Neural cell (in vitro differentiated cells): ENCODE results near the gene GOLGA8A. TPM values are rescaled to one million over a fixed set of nuclear protein-coding genes. Genes with fewer than 3 reads are reported as not detected.
A peak's percentile ranks its signal among the peaks of the same experiment; 100 is the strongest.

Experiments used
- H2AFZ ChIP-seq: fragments of 200-600, 300-800 bp; sonication (generic), shearing (Covaris generic); 2 replicates; pipeline ENCODE4 v1.6.0; 2014; ENCODE audit warnings: low read depth, mild to moderate bottlenecking, antibody characterized with exemption, low read length, moderate library complexity
- H3F3A ChIP-seq: fragments of 200-600 bp; shearing (Covaris generic); 2 replicates; pipeline ENCODE4 v1.6.1; 2016; ENCODE audit warnings: mild to moderate bottlenecking, moderate library complexity, mixed read lengths, antibody characterized with exemption, low read length; ENCODE audit not compliant: insufficient read depth, poor library complexity, severe bottlenecking
- H3K27ac ChIP-seq: fragments of 200-600, 300-800 bp; sonication (generic), shearing (Covaris generic); 2 replicates; pipeline ENCODE4 v1.5.1; 2014; ENCODE audit warnings: mild to moderate bottlenecking, low read length, moderate library complexity
- H3K27me3 ChIP-seq: fragments of 300-800, 200-600 bp; sonication (generic), shearing (Covaris generic); 2 replicates; pipeline ENCODE4 v1.6.0; 2014; ENCODE audit warnings: mild to moderate bottlenecking, low read depth, low read length, moderate library complexity; ENCODE audit not compliant: insufficient read depth
- H3K36me3 ChIP-seq: fragments of 300-800, 200-600 bp; sonication (generic), shearing (Covaris generic); 2 replicates; pipeline ENCODE4 v1.5.1; 2014; ENCODE audit warnings: mild to moderate bottlenecking, antibody characterized with exemption, low read length, moderate library complexity; ENCODE audit not compliant: insufficient read depth
- H3K4me2 ChIP-seq: fragments of 300-800, 200-600 bp; sonication (generic), shearing (Covaris generic); 2 replicates; pipeline ENCODE4 v1.6.0; 2014; ENCODE audit warnings: mild to moderate bottlenecking, low read length
- H3K4me3 ChIP-seq: fragments of 300-800, 200-600 bp; sonication (generic), shearing (Covaris generic); 2 replicates; pipeline ENCODE4 v1.5.1; 2014; ENCODE audit warnings: mild to moderate bottlenecking, low read length, moderate library complexity
- H3K79me2 ChIP-seq: fragments of 200-600 bp; shearing (Covaris generic); replicated peaks from 2 replicates; pipeline ENCODE4 v1.6.0; 2014; ENCODE audit warnings: mild to moderate bottlenecking, low read length, moderate library complexity; ENCODE audit not compliant: insufficient read depth
- H3K9ac ChIP-seq: fragments of 300-800, 200-600 bp; sonication (generic), shearing (Covaris generic); 2 replicates; pipeline ENCODE4 v1.6.1; 2016; ENCODE audit warnings: mild to moderate bottlenecking, low read length, mixed read lengths
- H3K9me2 ChIP-seq: fragments of 200-600 bp; shearing (Covaris generic); 2 replicates; pipeline ENCODE4 v1.6.1; 2016; ENCODE audit warnings: mild to moderate bottlenecking, low read length, mixed read lengths; ENCODE audit not compliant: insufficient read depth
- H3K9me3 ChIP-seq: fragments of 200-600, 300-800 bp; sonication (generic), shearing (Covaris generic); 2 replicates; pipeline ENCODE4 v1.6.1; 2016; ENCODE audit warnings: mild to moderate bottlenecking, mixed run types, low read length, moderate library complexity, mixed read lengths
- H4K20me1 ChIP-seq: fragments of 200-600 bp; shearing (Covaris generic); 2 replicates; pipeline ENCODE4 v1.6.1; 2016; ENCODE audit warnings: mild to moderate bottlenecking, mixed run types; ENCODE audit not compliant: insufficient read depth
- EP300 ChIP-seq: fragments of 450-650 bp; conservative IDR thresholded peaks from 2 replicates; pipeline ENCODE4 v1.6.1; 2014; ENCODE audit warnings: antibody characterized with exemption, mild to moderate bottlenecking, moderate library complexity; ENCODE audit not compliant: poor library complexity, severe bottlenecking
- EZH2 ChIP-seq: fragments of 200-600, 300-800 bp; shearing (Covaris generic), sonication (generic); IDR thresholded peaks from 2 replicates; pipeline ENCODE4 v1.6.1; 2014; ENCODE audit warnings: antibody characterized with exemption, low read length, borderline replicate concordance, mild to moderate bottlenecking; ENCODE audit not compliant: insufficient read depth, poor library complexity, severe bottlenecking
- MXI1 ChIP-seq: fragments of 450-650 bp; conservative IDR thresholded peaks from 2 replicates; pipeline ENCODE4 v1.6.1; 2014; ENCODE audit warnings: antibody characterized with exemption, mild to moderate bottlenecking; ENCODE audit not compliant: poor library complexity, severe bottlenecking
- POLR2AphosphoS5 ChIP-seq: IDR thresholded peaks from 2 replicates; pipeline ENCODE4 v1.6.1; 2012
- RAD21 ChIP-seq: fragments of 450-650 bp; conservative IDR thresholded peaks from 2 replicates; pipeline ENCODE4 v1.6.1; 2014; ENCODE audit warnings: antibody characterized with exemption, mild to moderate bottlenecking, moderate library complexity
- SMC3 ChIP-seq: fragments of 450-650 bp; conservative IDR thresholded peaks from 2 replicates; pipeline ENCODE4 v1.6.1; 2014; ENCODE audit warnings: antibody characterized with exemption, mild to moderate bottlenecking, moderate library complexity; ENCODE audit not compliant: poor library complexity
- TAF1 ChIP-seq: IDR thresholded peaks from 2 replicates; pipeline ENCODE4 v1.6.1; 2012; ENCODE audit warnings: low read depth
- polyA minus RNA-seq: library from RNA; depleted of rRNA, polyadenylated mRNA; stranded (reverse); fragments of >200 nt; gene quantifications from 2 replicates; pipeline ENCODE4 v1.2.3, GENCODE V29; 2014
- polyA plus RNA-seq: library from polyadenylated mRNA; depleted of rRNA; stranded (reverse); fragments of >200 nt; gene quantifications from 2 replicates; pipeline ENCODE4 v1.2.3, GENCODE V29; 2014
- TF ChIP-seq, protein P1 (sequence below): fragments of 450-650 bp; IDR thresholded peaks from 2 replicates; pipeline ENCODE4 v1.5.1; 2014; ENCODE audit warnings: antibody characterized with exemption, mild to moderate bottlenecking, moderate library complexity; ENCODE audit not compliant: poor library complexity, severe bottlenecking
- TF ChIP-seq, protein P2 (sequence below): IDR thresholded peaks from 2 replicates; pipeline ENCODE4 v1.6.1; 2012; ENCODE audit warnings: borderline replicate concordance

Gene GOLGA8A, protein sequence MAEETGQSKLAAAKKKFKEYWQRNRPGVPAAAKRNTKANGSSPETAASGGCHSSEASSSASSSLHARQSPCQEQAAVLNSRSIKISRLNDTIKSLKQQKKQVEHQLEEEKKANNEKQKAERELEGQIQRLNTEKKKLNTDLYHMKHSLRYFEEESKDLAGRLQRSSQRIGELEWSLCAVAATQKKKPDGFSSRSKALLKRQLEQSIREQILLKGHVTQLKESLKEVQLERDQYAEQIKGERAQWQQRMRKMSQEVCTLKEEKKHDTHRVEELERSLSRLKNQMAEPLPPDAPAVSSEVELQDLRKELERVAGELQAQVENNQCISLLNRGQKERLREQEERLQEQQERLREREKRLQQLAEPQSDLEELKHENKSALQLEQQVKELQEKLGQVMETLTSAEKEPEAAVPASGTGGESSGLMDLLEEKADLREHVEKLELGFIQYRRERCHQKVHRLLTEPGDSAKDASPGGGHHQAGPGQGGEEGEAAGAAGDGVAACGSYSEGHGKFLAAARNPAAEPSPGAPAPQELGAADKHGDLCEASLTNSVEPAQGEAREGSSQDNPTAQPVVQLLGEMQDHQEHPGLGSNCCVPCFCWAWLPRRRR
- polyA plus RNA-seq (214 and 225 TPM in 2 replicates), polyA minus RNA-seq (61.7 and 64.5 TPM in 2 replicates)

DNA sequence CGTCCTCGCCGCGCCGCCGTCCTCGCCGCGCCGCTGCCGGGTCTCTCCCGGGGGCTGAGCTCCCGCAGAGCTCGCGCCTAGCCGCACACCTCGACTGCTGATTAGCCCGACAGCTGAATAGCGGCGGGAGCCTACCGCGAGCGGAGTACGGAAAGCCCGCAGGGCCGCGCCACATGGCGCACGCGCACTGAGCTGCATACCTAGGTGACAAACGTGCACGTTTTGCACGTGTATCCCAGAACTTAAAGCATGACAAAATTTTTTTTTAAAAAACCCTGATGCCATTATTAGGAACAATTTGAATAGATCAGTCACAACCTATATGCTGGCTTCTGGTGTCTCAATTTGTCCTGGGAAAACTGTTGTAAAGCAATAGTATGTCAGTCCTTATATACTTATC, at the start of gene GOLGA8A:
GOLGA8A (minus strand) TSS at position 122 of the 400 bp plus-strand sequence. CDS start 48,117 bp downstream, outside the sequence.
- H3K9me3 ChIP-seq: no peaks in the 10 kb centered on the region
- no peaks in the 10 kb centered on the region for H3K79me2 ChIP-seq
- H2AFZ ChIP-seq: no peak within 1 kb of the TSS
- no peaks in the 10 kb centered on the region for H3K9me2 ChIP-seq
- H3K27me3 ChIP-seq: peaks cover 14% of the 10 kb centered on the region
- H3K36me3 ChIP-seq: no peaks in the 10 kb centered on the region
- no peak within 1 kb of the TSS for H3K27ac ChIP-seq
- H3K4me2 ChIP-seq: peak within 1 kb of the TSS; percentile 70
- H4K20me1 ChIP-seq: no peaks in the 10 kb centered on the region
- H3F3A ChIP-seq: no peaks in the 10 kb centered on the region
- H3K9ac ChIP-seq: peak within 1 kb of the TSS; percentile 55
- TF ChIP-seq, protein P1, sequence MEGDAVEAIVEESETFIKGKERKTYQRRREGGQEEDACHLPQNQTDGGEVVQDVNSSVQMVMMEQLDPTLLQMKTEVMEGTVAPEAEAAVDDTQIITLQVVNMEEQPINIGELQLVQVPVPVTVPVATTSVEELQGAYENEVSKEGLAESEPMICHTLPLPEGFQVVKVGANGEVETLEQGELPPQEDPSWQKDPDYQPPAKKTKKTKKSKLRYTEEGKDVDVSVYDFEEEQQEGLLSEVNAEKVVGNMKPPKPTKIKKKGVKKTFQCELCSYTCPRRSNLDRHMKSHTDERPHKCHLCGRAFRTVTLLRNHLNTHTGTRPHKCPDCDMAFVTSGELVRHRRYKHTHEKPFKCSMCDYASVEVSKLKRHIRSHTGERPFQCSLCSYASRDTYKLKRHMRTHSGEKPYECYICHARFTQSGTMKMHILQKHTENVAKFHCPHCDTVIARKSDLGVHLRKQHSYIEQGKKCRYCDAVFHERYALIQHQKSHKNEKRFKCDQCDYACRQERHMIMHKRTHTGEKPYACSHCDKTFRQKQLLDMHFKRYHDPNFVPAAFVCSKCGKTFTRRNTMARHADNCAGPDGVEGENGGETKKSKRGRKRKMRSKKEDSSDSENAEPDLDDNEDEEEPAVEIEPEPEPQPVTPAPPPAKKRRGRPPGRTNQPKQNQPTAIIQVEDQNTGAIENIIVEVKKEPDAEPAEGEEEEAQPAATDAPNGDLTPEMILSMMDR: no peak
- TF ChIP-seq MXI1: peak; percentile 97
- peak; percentile 28 for TF ChIP-seq EP300
- TF ChIP-seq TAF1: no peak
- TF ChIP-seq POLR2AphosphoS5: peak; percentile 76
- TF ChIP-seq, protein P2, sequence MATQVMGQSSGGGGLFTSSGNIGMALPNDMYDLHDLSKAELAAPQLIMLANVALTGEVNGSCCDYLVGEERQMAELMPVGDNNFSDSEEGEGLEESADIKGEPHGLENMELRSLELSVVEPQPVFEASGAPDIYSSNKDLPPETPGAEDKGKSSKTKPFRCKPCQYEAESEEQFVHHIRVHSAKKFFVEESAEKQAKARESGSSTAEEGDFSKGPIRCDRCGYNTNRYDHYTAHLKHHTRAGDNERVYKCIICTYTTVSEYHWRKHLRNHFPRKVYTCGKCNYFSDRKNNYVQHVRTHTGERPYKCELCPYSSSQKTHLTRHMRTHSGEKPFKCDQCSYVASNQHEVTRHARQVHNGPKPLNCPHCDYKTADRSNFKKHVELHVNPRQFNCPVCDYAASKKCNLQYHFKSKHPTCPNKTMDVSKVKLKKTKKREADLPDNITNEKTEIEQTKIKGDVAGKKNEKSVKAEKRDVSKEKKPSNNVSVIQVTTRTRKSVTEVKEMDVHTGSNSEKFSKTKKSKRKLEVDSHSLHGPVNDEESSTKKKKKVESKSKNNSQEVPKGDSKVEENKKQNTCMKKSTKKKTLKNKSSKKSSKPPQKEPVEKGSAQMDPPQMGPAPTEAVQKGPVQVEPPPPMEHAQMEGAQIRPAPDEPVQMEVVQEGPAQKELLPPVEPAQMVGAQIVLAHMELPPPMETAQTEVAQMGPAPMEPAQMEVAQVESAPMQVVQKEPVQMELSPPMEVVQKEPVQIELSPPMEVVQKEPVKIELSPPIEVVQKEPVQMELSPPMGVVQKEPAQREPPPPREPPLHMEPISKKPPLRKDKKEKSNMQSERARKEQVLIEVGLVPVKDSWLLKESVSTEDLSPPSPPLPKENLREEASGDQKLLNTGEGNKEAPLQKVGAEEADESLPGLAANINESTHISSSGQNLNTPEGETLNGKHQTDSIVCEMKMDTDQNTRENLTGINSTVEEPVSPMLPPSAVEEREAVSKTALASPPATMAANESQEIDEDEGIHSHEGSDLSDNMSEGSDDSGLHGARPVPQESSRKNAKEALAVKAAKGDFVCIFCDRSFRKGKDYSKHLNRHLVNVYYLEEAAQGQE: no peak
- no peak for TF ChIP-seq RAD21
- H3K4me3 ChIP-seq: peak within 1 kb of the TSS; percentile 74

DNA sequence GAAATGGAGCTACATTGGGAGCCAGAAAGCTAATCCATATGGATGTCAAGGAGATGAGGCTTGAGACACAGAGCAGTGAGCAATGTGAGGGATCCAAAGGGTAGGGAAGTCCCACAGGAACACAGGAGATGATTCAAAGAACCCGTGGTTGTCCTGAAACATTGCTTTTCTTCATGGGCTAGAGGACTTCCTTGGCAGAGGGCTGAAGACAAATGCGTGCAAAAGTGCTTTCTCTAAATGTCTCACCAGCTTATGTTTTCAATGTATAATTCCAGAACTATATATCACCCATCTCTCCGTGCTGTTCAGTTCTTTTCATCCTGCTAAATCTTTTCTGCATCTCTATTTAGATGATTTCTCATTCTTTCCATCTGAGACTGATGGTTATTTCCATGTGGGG, 46.0 kb upstream of the GOLGA8A start:
- TF ChIP-seq EZH2: no peak
- TF ChIP-seq, protein P2: no peak
- no peak for TF ChIP-seq POLR2AphosphoS5
- TF ChIP-seq MXI1: no peak
- TF ChIP-seq RAD21: no peak
- TF ChIP-seq, protein P1: no peak
- no peak for TF ChIP-seq EP300
- TF ChIP-seq SMC3: no peak
- no peak for TF ChIP-seq TAF1
- Histone ChIP-seq H3K4me2 (no peak overlapping the region), H2AFZ (no peak overlapping the region), H3K27me3 (no peaks in the 10 kb centered on the region), H3K79me2 (no peaks in the 10 kb centered on the region), H4K20me1 (no peaks in the 10 kb centered on the region), H3K36me3 (no peaks in the 10 kb centered on the region), H3K27ac (no peak overlapping the region), H3K9me3 (no peaks in the 10 kb centered on the region), H3F3A (no peaks in the 10 kb centered on the region), H3K4me3 (no peak overlapping the region), H3K9ac (no peak overlapping the region), H3K9me2 (no peaks in the 10 kb centered on the region)
